GM21717 (cell line): Measurements from ENCODE around the gene CA7.
"Not testable (repeated sequence)": the region's sequence is repeated elsewhere in the genome, so short reads cannot be mapped to it uniquely, and the experiment has no call there.

Experiments
- ATAC-seq: cut with Tn5 transposase; IDR thresholded peaks from one replicate; pipeline ENCODE4 v1.9.1; 2021; ENCODE audit warnings: mild to moderate bottlenecking, moderate library complexity; ENCODE audit not compliant: unreplicated experiment

The CA7 gene

GRCh38 chr16:66895999-66896398 lies 51.8 kb downstream of the CA7 start:
- no peak for ATAC-seq

GRCh38 chr16:66896682-66897081 lies 52.5 kb downstream of the CA7 start:
- not testable (repeated sequence) for ATAC-seq

GRCh38 chr16:66898207-66898606 lies 54.0 kb downstream of the CA7 start:
- no peak for ATAC-seq

GRCh38 chr16:66898933-66899309 lies 54.7 kb downstream of the CA7 start:
- no peak for ATAC-seq

- ATAC-seq: no peak
Observed at GRCh38 chr16:66899310-66899944, 55.2 kb downstream of the CA7 start.

- no peak for ATAC-seq
Observed at GRCh38 chr16:66899945-66900710, 55.9 kb downstream of the CA7 start.

GRCh38 chr16:66900721-66901441 lies 56.7 kb downstream of the CA7 start:
- no peak for ATAC-seq

GRCh38 chr16:66901626-66902025 lies 57.4 kb downstream of the CA7 start:
- no peak for ATAC-seq

- ATAC-seq: no peak
Observed at GRCh38 chr16:66902648-66903543, 58.7 kb downstream of the CA7 start.
